GM12878 (cell line): ENCODE data around the gene BSX. TPM values are rescaled to one million over a fixed set of nuclear protein-coding genes. Genes with fewer than 3 reads are reported as not detected.

ENCODE experiments used
- ATAC-seq: fragments of 200-7000 bp; cut with Tn5 transposase; 3 replicates; pipeline ENCODE4 v1.9.1; 2020; ENCODE audit warnings: mild to moderate bottlenecking, moderate library complexity
- BruUV-seq: library from RNA; stranded (reverse); fragments of 400-500 nt; replicated peaks from 2 replicates; lab custom pipeline; 2021; lab: Mats Ljungman, UMichigan
- CTCF ChIA-PET: fragments of 300-600 bp; sonication (Branson Sonifier 250); formaldehyde crosslinking; extraction: SDS; loops from one replicate; lab custom pipeline; 2021; ENCODE audit warnings: inconsistent platforms; lab: Yijun Ruan, JAX
- POLR2A ChIA-PET: fragments of 350-600 bp; formaldehyde crosslinking; extraction: SDS; loops from one replicate; lab custom pipeline; 2021; ENCODE audit warnings: inconsistent platforms; lab: Charles Lee
- RAD21 ChIA-PET: fragments of 300-600 bp; sonication (Branson Sonifier 250); formaldehyde crosslinking; loops from one replicate; lab custom pipeline; 2023; ENCODE audit warnings: antibody characterized with exemption; ENCODE audit not compliant: unreplicated experiment; lab: Charles Lee
- SMC1A ChIA-PET: fragments of 300-600 bp; sonication (Branson Sonifier 250); formaldehyde crosslinking; loops from one replicate; lab custom pipeline; 2023; ENCODE audit not compliant: unreplicated experiment, uncharacterized antibody; lab: Charles Lee
- DNase-seq: peaks from one replicate; pipeline ENCODE4 v3.0.0-alpha.2; 2011; ENCODE audit warnings: low read depth, low spot score
- FAIRE-seq: peaks from 3 replicates; lab custom pipeline; 2011; peaks lifted over from hg19 to GRCh38; lab: Jason Lieb, UNC
- H2AFZ ChIP-seq: 2 replicates; pipeline ENCODE4 v1.6.0; 2011; ENCODE audit warnings: low read depth, low read length, control low read depth; ENCODE audit not compliant: control insufficient read depth
- H3K27ac ChIP-seq: 2 replicates; pipeline ENCODE4 v1.5.1; 2011; ENCODE audit warnings: control low read depth; ENCODE audit not compliant: control insufficient read depth, insufficient read depth
- H3K27me3 ChIP-seq, 2 experiments: replicated peaks in 1 of 2; 2 replicates each; pipeline versions ENCODE4 v1.6.0 to v1.6.1; 2011; ENCODE audit warnings: low read length in 1 of 2; ENCODE audit not compliant: control insufficient read depth in 2 of 2, insufficient read depth in 2 of 2
- H3K36me3 ChIP-seq, 2 experiments: 2 replicates each; pipeline ENCODE4 v1.5.1; 2011; ENCODE audit warnings: low read length in 1 of 2; ENCODE audit not compliant: control insufficient read depth in 2 of 2, insufficient read depth in 2 of 2
- H3K4me1 ChIP-seq: 2 replicates; pipeline ENCODE4 v1.6.1; 2011; ENCODE audit warnings: mild to moderate bottlenecking, low read length, moderate library complexity, mixed read lengths; ENCODE audit not compliant: control insufficient read depth, insufficient read depth
- H3K4me2 ChIP-seq: 2 replicates; pipeline ENCODE4 v1.6.0; 2011; ENCODE audit warnings: control low read depth; ENCODE audit not compliant: control insufficient read depth, insufficient read depth
- H3K4me3 ChIP-seq: fragments of 200-600 bp; sonication (generic); 2 replicates; pipeline ENCODE4 v1.5.1; 2016
- H3K79me2 ChIP-seq: 2 replicates; pipeline ENCODE4 v1.6.0; 2011; ENCODE audit warnings: low read length; ENCODE audit not compliant: control insufficient read depth, insufficient read depth
- H3K9ac ChIP-seq: 2 replicates; pipeline ENCODE4 v1.8.0; 2011; ENCODE audit warnings: low read length, control low read depth, mixed read lengths; ENCODE audit not compliant: control insufficient read depth, insufficient read depth
- H3K9me3 ChIP-seq: replicated peaks from 3 replicates; pipeline ENCODE4 v1.5.1; 2011; ENCODE audit warnings: mild to moderate bottlenecking, low read length; ENCODE audit not compliant: control insufficient read depth, insufficient read depth
- H4K20me1 ChIP-seq: 2 replicates; pipeline ENCODE4 v1.6.0; 2011; ENCODE audit not compliant: control insufficient read depth, insufficient read depth
- ATF2 ChIP-seq: IDR thresholded peaks from 2 replicates; pipeline ENCODE4 v1.6.1; 2012; ENCODE audit warnings: low read length, inconsistent platforms
- BHLHE40 ChIP-seq, 2 experiments: fragments of 450-650 bp in 1 of 2; IDR thresholded peaks; 2 replicates each; pipeline ENCODE4 v1.6.1; 2011 to 2017; ENCODE audit warnings: low read depth in 2 of 2, borderline replicate concordance in 1 of 2, improper control_type of control experiment in 1 of 2, low read length in 1 of 2, mild to moderate bottlenecking in 1 of 2
- CEBPB ChIP-seq, 2 experiments: fragments of 150-350 bp in 1 of 2; IDR thresholded peaks; 2 replicates each; pipeline ENCODE4 v1.6.1; 2012 to 2014; ENCODE audit warnings: low read depth in 2 of 2, low read length in 2 of 2, borderline replicate concordance in 1 of 2, inconsistent platforms in 1 of 2
- ETV6 ChIP-seq, 2 experiments: fragments of 450-650 bp in 1 of 2; IDR thresholded peaks in 1 of 2; conservative IDR thresholded peaks in 1 of 2; 2 replicates each; pipeline ENCODE4 v1.6.1; 2014; ENCODE audit warnings: antibody characterized with exemption in 1 of 2, borderline replicate concordance in 1 of 2, low read depth in 1 of 2, mild to moderate bottlenecking in 1 of 2, moderate library complexity in 1 of 2
- IKZF2 ChIP-seq, 2 experiments: fragments of 450-650 bp; IDR thresholded peaks; 2 replicates each; pipeline ENCODE4 v1.6.1; 2017; ENCODE audit warnings: mild to moderate bottlenecking in 2 of 2, moderate library complexity in 2 of 2
- JUNB ChIP-seq: IDR thresholded peaks from 2 replicates; pipeline ENCODE4 v1.6.1; 2016; ENCODE audit warnings: antibody characterized with exemption, mild to moderate bottlenecking
- MTA2 ChIP-seq: fragments of 450-650 bp; IDR thresholded peaks from 2 replicates; pipeline ENCODE4 v1.6.1; 2016; ENCODE audit warnings: low read depth, mild to moderate bottlenecking, moderate library complexity
- MXI1 ChIP-seq: fragments of 150-350 bp; IDR thresholded peaks from 2 replicates; pipeline ENCODE4 v1.6.1; 2011; ENCODE audit warnings: low read depth, mild to moderate bottlenecking, inconsistent platforms, low read length, improper control_type of control experiment
- NR2C1 ChIP-seq: fragments of 450-650 bp; IDR thresholded peaks from 2 replicates; pipeline ENCODE4 v1.6.1; 2017; ENCODE audit warnings: antibody characterized with exemption, mild to moderate bottlenecking, moderate library complexity
- RELB ChIP-seq: fragments of 450-650 bp; IDR thresholded peaks from 2 replicates; pipeline ENCODE4 v1.6.1; 2017; ENCODE audit warnings: low read depth, mild to moderate bottlenecking, moderate library complexity
- ZBTB4 ChIP-seq: fragments of 450-650 bp; formaldehyde crosslinking; IDR thresholded peaks from 2 replicates; pipeline ENCODE4 v1.4.0; 2022; ENCODE audit warnings: mild to moderate bottlenecking, moderate library complexity
- WGBS: methylation state at CpG from one replicate; pipeline ENCODE4 v1.1.6; 2016; ENCODE audit warnings: low lambda C conversion rate; ENCODE audit not compliant: insufficient replicate concordance, insufficient coverage; ENCODE audit errors: missing lambda C conversion rate; 5-methylcytosine and 5-hydroxymethylcytosine counted together
- in situ Hi-C: fragments of 300-500 bp; cut with MboI; formaldehyde crosslinking; loops from 9 replicates; pipeline ENCODE4 v1.14.3; 2018; ENCODE audit warnings: mixed read lengths
- intact Hi-C: fragments of 100-400 bp; cut with micrococcal nuclease; formaldehyde crosslinking; loops from one replicate; pipeline ENCODE4 v1.14.2; 2022; ENCODE audit not compliant: unreplicated experiment
- polyA plus RNA-seq, 11 experiments: library from polyadenylated mRNA; depleted of rRNA in 4 of 11; unstranded in 6 of 11; stranded (reverse) in 5 of 11; fragments of >200 nt; fragmentation: Nextera tagmentation in 4 of 11; fragmentation: Illumina TruSeq in 1 of 11; extraction: Ambion mirVana in 4 of 11; extraction: Trizol in 1 of 11; gene quantifications; 1 replicate in 1 of 11; 2 replicates in 10 of 11; pipeline versions ENCODE4 v1.2.1 to v1.2.3, GENCODE V29; 2011 to 2016; ENCODE audit warnings: inconsistent platforms in 2 of 11, missing spikeins in 2 of 11, low read depth in 1 of 11
- total RNA-seq, 4 experiments: library from RNA; depleted of rRNA in 3 of 4; stranded (reverse); fragments of >200 nt in 3 of 4; fragmentation: Illumina TruSeq in 1 of 4; extraction: Trizol in 1 of 4; gene quantifications; 2 replicates each; pipeline versions ENCODE4 v1.2.1 to v1.2.3, GENCODE V29; 2013 to 2021
- TF ChIP-seq, protein P1 (sequence below): fragments of 450-650 bp; conservative IDR thresholded peaks from 2 replicates; pipeline ENCODE4 v1.6.1; 2017; ENCODE audit warnings: mild to moderate bottlenecking, moderate library complexity
- TF ChIP-seq, protein P2 (sequence below): fragments of 450-650 bp; IDR thresholded peaks from 2 replicates; pipeline ENCODE4 v1.6.1; 2014; ENCODE audit warnings: mild to moderate bottlenecking

BSX gene
- total and polyA plus RNA-seq, 10 of the 15 experiments (the other 5 are each of a cell fraction or from before 2014, with no cell fraction given) = not detected

DNA sequence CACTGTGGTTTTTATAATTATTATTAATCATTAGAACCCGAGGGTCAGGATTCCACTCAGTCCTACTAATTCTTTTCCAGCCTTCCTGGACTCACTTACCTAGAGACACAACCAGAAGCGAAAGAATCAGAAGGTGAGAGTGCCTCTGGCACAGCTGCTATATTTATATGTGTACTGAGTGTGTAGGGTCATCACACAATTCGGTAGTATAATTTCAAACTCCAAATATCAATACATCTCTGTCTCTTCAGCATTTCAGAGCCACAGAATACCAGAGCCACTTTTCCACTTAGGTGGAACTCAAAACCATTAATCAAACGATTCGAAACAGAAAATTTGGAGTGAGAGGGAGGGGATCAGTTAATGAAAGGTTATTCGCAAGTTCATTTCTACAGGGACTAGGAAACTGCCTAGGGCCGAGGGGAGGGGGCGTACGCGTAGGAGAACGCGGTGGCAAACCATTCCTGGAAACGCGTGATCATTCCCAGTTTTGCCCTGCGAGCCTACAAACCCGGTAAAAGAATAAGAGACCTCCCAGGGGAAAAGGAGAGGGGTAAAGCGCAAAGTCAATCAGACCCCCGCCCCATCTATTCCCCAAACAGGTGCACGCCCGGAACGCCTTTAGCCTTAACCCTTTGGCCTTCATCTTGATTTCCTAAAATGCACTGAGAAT, 5.4 kb downstream of the BSX start:
- ChIA-PET CTCF (no interaction called here), POLR2A (no interaction called here), SMC1A (interaction anchor here (0.6 kb wide), 1 partner anchor 45 kb away, joined by 3 read pairs; no protein-coding TSS in a partner anchor), RAD21 (no interaction called here)
- in situ Hi-C loops (no loop called here), intact Hi-C loops (no loop called here)
- ATAC-seq (no peak), DNase-seq (no peak), FAIRE-seq (no peak)
- H3K27me3 ChIP-seq = peaks cover 10 to 48% of the 10 kb centered on the region in 2 experiments
- no peaks in the 10 kb centered on the region for H3K4me1 ChIP-seq
- no peaks in the 10 kb centered on the region; the same call in none of the 2 replicates for H4K20me1 ChIP-seq
- H3K4me3 ChIP-seq = no peak overlapping the region
- no peaks in the 10 kb centered on the region for H3K79me2 ChIP-seq
- BruUV-seq = no TSS peak
- no peak overlapping the region for H3K9ac ChIP-seq
- 26% methylated on average over 21 of the region's 21 CpGs for WGBS
- no peaks in the 10 kb centered on the region for H3K36me3 ChIP-seq
- no peak overlapping the region for H3K4me2 ChIP-seq
- no peak overlapping the region for H3K27ac ChIP-seq
- H2AFZ ChIP-seq = no peak overlapping the region
- H3K9me3 ChIP-seq = no peaks in the 10 kb centered on the region; the same call in 1 of the 3 replicates
- TF ChIP-seq ETV6 (conservative IDR thresholded peaks at IDR 0.05 in 1 of 2, IDR thresholded peaks at IDR 0.05 in 1 of 2; ENCODE audit: borderline replicate concordance in 1 of 2, low read depth in 1 of 2) (no peak), MXI1 (no peak), JUNB (no peak), IKZF2 (IDR thresholded peaks at IDR 0.05) (no peak), ZBTB4 (CRISPR knock-in tag) (no peak), NR2C1 (no peak), ATF2 (no peak), CEBPB (IDR thresholded peaks at IDR 0.05; ENCODE audit: borderline replicate concordance in 1 of 2, low read depth in 2 of 2, low read length in 2 of 2) (no peak), BHLHE40 (IDR thresholded peaks at IDR 0.05; ENCODE audit: borderline replicate concordance in 1 of 2, low read depth in 2 of 2, low read length in 1 of 2) (no peak), MTA2 (no peak), RELB (no peak)
- TF ChIP-seq, protein P1, sequence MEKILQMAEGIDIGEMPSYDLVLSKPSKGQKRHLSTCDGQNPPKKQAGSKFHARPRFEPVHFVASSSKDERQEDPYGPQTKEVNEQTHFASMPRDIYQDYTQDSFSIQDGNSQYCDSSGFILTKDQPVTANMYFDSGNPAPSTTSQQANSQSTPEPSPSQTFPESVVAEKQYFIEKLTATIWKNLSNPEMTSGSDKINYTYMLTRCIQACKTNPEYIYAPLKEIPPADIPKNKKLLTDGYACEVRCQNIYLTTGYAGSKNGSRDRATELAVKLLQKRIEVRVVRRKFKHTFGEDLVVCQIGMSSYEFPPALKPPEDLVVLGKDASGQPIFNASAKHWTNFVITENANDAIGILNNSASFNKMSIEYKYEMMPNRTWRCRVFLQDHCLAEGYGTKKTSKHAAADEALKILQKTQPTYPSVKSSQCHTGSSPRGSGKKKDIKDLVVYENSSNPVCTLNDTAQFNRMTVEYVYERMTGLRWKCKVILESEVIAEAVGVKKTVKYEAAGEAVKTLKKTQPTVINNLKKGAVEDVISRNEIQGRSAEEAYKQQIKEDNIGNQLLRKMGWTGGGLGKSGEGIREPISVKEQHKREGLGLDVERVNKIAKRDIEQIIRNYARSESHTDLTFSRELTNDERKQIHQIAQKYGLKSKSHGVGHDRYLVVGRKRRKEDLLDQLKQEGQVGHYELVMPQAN = no peak
- TF ChIP-seq, protein P2, sequence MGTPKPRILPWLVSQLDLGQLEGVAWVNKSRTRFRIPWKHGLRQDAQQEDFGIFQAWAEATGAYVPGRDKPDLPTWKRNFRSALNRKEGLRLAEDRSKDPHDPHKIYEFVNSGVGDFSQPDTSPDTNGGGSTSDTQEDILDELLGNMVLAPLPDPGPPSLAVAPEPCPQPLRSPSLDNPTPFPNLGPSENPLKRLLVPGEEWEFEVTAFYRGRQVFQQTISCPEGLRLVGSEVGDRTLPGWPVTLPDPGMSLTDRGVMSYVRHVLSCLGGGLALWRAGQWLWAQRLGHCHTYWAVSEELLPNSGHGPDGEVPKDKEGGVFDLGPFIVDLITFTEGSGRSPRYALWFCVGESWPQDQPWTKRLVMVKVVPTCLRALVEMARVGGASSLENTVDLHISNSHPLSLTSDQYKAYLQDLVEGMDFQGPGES = no peak
